OCI-LY3 (cell line): Measurements from ENCODE around the gene OR5B21.

ENCODE experiments used
- H2AFZ ChIP-seq: fragments of 200-600, 300-600 bp; shearing (Covaris generic); 2 replicates; pipeline ENCODE4 v1.6.0; 2014; ENCODE audit warnings: antibody characterized with exemption, low read depth, low read length
- H3K27ac ChIP-seq: fragments of 200-600, 300-600 bp; sonication (generic); 2 replicates; pipeline ENCODE4 v1.5.1; 2014; ENCODE audit warnings: mild to moderate bottlenecking, low read length, moderate library complexity, mixed read lengths
- H3K27me3 ChIP-seq: fragments of 200-600, 300-600 bp; sonication (generic); 2 replicates; pipeline ENCODE4 v1.6.1; 2014; ENCODE audit warnings: low read depth, low read length, mixed read lengths
- H3K36me3 ChIP-seq: fragments of 200-600, 300-600 bp; sonication (generic); replicated peaks from 2 replicates; pipeline ENCODE3; 2014; ENCODE audit warnings: low read depth, low read length, mixed read lengths
- H3K4me1 ChIP-seq: fragments of 300-600, 200-600 bp; sonication (generic); 2 replicates; pipeline ENCODE4 v1.6.1; 2014; ENCODE audit warnings: low read length, mixed read lengths
- H3K4me2 ChIP-seq: fragments of 200-600, 300-600 bp; sonication (generic); 2 replicates; pipeline ENCODE4 v1.6.1; 2014; ENCODE audit warnings: low read length, mixed read lengths
- H3K4me3 ChIP-seq: fragments of 300-600, 200-600 bp; sonication (generic); 2 replicates; pipeline ENCODE4 v1.5.1; 2014; ENCODE audit warnings: antibody characterized with exemption, mild to moderate bottlenecking, low read length, moderate library complexity
- H3K79me2 ChIP-seq: fragments of 300-600, 200-600 bp; shearing (Covaris generic); 2 replicates; pipeline ENCODE4 v1.6.1; 2014; ENCODE audit warnings: mild to moderate bottlenecking, low read length, mixed read lengths
- H3K9ac ChIP-seq: fragments of 300-600, 200-600 bp; shearing (Covaris generic); 2 replicates; pipeline ENCODE4 v1.6.0; 2014; ENCODE audit warnings: mild to moderate bottlenecking, low read length, moderate library complexity
- H3K9me3 ChIP-seq: fragments of 200-600, 300-600 bp; shearing (Covaris generic); 2 replicates; pipeline ENCODE4 v1.6.1; 2014; ENCODE audit warnings: low read length, mixed read lengths; ENCODE audit not compliant: insufficient read depth
- H4K20me1 ChIP-seq: fragments of 200-600, 300-600 bp; sonication (generic); 2 replicates; pipeline ENCODE4 v1.6.1; 2016; ENCODE audit warnings: low read length, mixed read lengths; ENCODE audit not compliant: insufficient read depth
- EZH2phosphoT487 ChIP-seq: fragments of 200-600 bp; shearing (Covaris generic); IDR thresholded peaks from 2 replicates; pipeline ENCODE4 v1.6.1; 2018; ENCODE audit warnings: antibody characterized with exemption, mixed run types, low read depth
- TF ChIP-seq, protein P1 (sequence below): fragments of 200-600, 300-600 bp; sonication (generic); IDR thresholded peaks from 2 replicates; pipeline ENCODE4 v1.5.1; 2014; ENCODE audit warnings: antibody characterized with exemption, low read length, low read depth

The OR5B21 gene

DNA sequence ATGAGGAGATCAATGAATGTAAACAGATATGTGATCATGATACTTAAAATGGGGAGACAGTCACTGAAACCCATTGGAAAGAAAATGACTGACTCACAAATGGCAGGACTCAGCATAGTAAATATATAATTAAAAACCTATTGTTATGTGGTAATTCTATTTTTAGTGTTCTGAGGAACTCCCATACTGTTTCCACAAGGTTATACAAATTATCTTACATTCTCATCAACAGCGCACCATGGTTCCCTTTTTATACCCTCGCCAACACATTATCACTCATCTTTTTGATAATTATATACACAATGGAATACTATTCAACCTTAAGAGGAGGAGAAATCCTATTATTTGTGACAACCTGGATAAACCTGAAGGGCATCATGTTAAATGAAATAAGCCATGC is 17.1 kb downstream of the OR5B21 start:
- no peak overlapping the region for H3K4me2 ChIP-seq
- H3K36me3 ChIP-seq, result no peaks in the 10 kb centered on the region
- no peaks in the 10 kb centered on the region for H3K9me3 ChIP-seq
- no peaks in the 10 kb centered on the region; the same call in 1 of the 2 replicates for H3K4me1 ChIP-seq
- no peak overlapping the region for H2AFZ ChIP-seq
- H3K79me2 ChIP-seq, result no peaks in the 10 kb centered on the region
- H4K20me1 ChIP-seq, result no peaks in the 10 kb centered on the region
- no peak for TF ChIP-seq EZH2phosphoT487
- TF ChIP-seq, protein P1, sequence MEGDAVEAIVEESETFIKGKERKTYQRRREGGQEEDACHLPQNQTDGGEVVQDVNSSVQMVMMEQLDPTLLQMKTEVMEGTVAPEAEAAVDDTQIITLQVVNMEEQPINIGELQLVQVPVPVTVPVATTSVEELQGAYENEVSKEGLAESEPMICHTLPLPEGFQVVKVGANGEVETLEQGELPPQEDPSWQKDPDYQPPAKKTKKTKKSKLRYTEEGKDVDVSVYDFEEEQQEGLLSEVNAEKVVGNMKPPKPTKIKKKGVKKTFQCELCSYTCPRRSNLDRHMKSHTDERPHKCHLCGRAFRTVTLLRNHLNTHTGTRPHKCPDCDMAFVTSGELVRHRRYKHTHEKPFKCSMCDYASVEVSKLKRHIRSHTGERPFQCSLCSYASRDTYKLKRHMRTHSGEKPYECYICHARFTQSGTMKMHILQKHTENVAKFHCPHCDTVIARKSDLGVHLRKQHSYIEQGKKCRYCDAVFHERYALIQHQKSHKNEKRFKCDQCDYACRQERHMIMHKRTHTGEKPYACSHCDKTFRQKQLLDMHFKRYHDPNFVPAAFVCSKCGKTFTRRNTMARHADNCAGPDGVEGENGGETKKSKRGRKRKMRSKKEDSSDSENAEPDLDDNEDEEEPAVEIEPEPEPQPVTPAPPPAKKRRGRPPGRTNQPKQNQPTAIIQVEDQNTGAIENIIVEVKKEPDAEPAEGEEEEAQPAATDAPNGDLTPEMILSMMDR, result no peak
- no peaks in the 10 kb centered on the region; the same call in 1 of the 2 replicates for H3K27me3 ChIP-seq
- H3K4me3 ChIP-seq, result no peak overlapping the region
- no peak overlapping the region for H3K9ac ChIP-seq
- no peak overlapping the region for H3K27ac ChIP-seq

DNA sequence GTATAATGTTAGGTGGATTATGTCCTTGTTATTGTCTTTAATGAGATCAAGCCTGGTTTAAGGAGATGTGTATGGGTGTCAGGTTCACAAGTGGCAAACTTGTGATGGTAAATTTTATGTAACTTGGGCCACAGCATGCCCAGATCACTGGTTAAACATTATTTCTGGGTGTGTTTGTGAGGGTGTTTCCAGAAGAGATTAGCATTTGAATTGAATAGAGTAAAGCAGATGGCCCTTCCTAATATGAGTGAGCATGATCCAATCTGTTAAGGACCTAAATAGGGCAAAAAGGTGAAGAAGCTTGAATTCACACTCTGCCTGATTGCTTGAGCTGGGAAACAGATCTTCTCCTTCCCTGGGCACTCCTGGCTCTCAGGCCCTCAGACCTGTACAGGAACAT is 20.7 kb downstream of the OR5B21 start:
- Histone ChIP-seq H2AFZ (no peak overlapping the region), H4K20me1 (no peaks in the 10 kb centered on the region), H3K4me1 (no peaks in the 10 kb centered on the region), H3K9ac (no peak overlapping the region), H3K9me3 (no peaks in the 10 kb centered on the region; the same call in 1 of the 2 replicates), H3K79me2 (no peaks in the 10 kb centered on the region), H3K27ac (no peak overlapping the region), H3K36me3 (no peaks in the 10 kb centered on the region), H3K4me2 (no peak overlapping the region), H3K4me3 (no peak overlapping the region), H3K27me3 (no peaks in the 10 kb centered on the region)
- TF ChIP-seq, protein P1, result no peak
- TF ChIP-seq EZH2phosphoT487, result no peak

DNA sequence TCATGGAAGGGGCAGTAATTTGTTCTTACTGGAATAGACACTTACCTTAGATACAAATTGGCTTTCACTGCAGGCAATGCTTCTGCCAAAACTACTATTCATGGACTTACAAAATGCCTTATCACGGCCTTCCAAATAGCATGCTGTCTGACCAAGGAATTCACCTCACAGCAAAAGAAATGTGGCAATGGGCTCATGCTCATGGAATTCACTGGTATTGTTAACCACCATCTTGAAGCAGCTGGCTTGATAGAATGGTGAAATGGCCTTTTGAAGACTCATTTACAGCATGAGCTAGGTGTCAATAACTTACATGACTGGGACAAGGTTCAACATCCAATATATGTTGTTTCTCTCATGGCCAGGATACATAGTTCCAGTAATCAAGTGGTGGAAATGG is 21.9 kb downstream of the OR5B21 start:
- Histone ChIP-seq H3K4me1 (no peaks in the 10 kb centered on the region), H3K4me3 (no peak overlapping the region), H3K27me3 (no peaks in the 10 kb centered on the region), H3K9me3 (no peaks in the 10 kb centered on the region; the same call in 1 of the 2 replicates), H4K20me1 (no peaks in the 10 kb centered on the region), H3K9ac (no peak overlapping the region), H2AFZ (no peak overlapping the region), H3K4me2 (no peak overlapping the region), H3K36me3 (no peaks in the 10 kb centered on the region), H3K79me2 (no peaks in the 10 kb centered on the region), H3K27ac (no peak overlapping the region)
- TF ChIP-seq, protein P1, result no peak
- TF ChIP-seq EZH2phosphoT487, result no peak

GRCh38 chr11:58471892-58472291 is 36.0 kb downstream of the OR5B21 start:
- TF ChIP-seq, protein P1, result no peak
- no peak for TF ChIP-seq EZH2phosphoT487
- Histone ChIP-seq H2AFZ (no peak overlapping the region), H3K4me2 (no peak overlapping the region), H3K79me2 (no peaks in the 10 kb centered on the region), H3K4me3 (no peak overlapping the region), H3K27ac (no peak overlapping the region), H3K27me3 (no peaks in the 10 kb centered on the region), H3K4me1 (no peaks in the 10 kb centered on the region), H3K9ac (no peak overlapping the region), H3K36me3 (no peaks in the 10 kb centered on the region), H4K20me1 (no peaks in the 10 kb centered on the region), H3K9me3 (peaks cover 8% of the 10 kb centered on the region; the same call in 1 of the 2 replicates)
